Upper lobe of left lung (tissue), 4 donors: ENCODE results near the gene KCTD12.

ENCODE experiments used
- CTCF ChIP-seq, 6 experiments: fragments of 450-650 bp in 4 of 6; fragments of 200-600 bp in 2 of 6; sonication (generic) in 2 of 6; IDR thresholded peaks; one replicate each; pipeline ENCODE4 v1.5.1; 2016 to 2019; ENCODE audit warnings: antibody characterized with exemption in 6 of 6
- EP300 ChIP-seq, 4 donors: sonication (generic); formaldehyde crosslinking; IDR thresholded peaks; one replicate each; pipeline ENCODE4 v1.5.1; 2017; ENCODE audit warnings: antibody characterized with exemption in 4 of 4, control low read depth in 2 of 4
- POLR2A ChIP-seq, 4 donors: fragments of 450-650 bp; IDR thresholded peaks; one replicate each; pipeline ENCODE4 v1.5.1; 2016 to 2017; ENCODE audit warnings: antibody characterized with exemption in 4 of 4, mild to moderate bottlenecking in 2 of 4

- TF ChIP-seq CTCF (IDR thresholded peaks at IDR 0.05) (no peak), POLR2A (IDR thresholded peaks at IDR 0.05) (no peak), EP300 (IDR thresholded peaks at IDR 0.05) (no peak)
These were observed 40.8 kb downstream of the KCTD12 start for GRCh38 chr13:76845367-76845766.
